Measurements from ENCODE around the gene PRSS1. TPM values are rescaled to one million over a fixed set of nuclear protein-coding genes. Genes with fewer than 3 reads are reported as not detected.

PRSS1 gene
- total and polyA plus RNA-seq, 7 donors: 1.3 to 8.7 (median 1.8) TPM; not detected in 3

GRCh38 chr7:142791502-142791901 lies 42.2 kb downstream of the PRSS1 start:
- Histone ChIP-seq H3K4me1 (no peaks in the 10 kb centered on the region), H3K4me3 (no peak overlapping the region), H3K27me3 (ENCODE audit: insufficient read depth in 3 of 3, low read length in 2 of 3) (peaks cover 0 to 14% (median 0%) of the 10 kb centered on the region in 3 donors), H3K27ac (no peak overlapping the region), H3K36me3 (ENCODE audit: insufficient read depth in 1 of 2, low read depth in 1 of 2) (no peaks in the 10 kb centered on the region), H3K9me3 (no peaks in the 10 kb centered on the region)
- no peak for DNase-seq
- intact Hi-C loops (cut with DNase I): loop anchor here in 1 of 2 donors (5.0 kb wide), 1 partner anchor 616 kb away; the partner anchor contains the start of gene EPHA1
- TF ChIP-seq, protein P1, sequence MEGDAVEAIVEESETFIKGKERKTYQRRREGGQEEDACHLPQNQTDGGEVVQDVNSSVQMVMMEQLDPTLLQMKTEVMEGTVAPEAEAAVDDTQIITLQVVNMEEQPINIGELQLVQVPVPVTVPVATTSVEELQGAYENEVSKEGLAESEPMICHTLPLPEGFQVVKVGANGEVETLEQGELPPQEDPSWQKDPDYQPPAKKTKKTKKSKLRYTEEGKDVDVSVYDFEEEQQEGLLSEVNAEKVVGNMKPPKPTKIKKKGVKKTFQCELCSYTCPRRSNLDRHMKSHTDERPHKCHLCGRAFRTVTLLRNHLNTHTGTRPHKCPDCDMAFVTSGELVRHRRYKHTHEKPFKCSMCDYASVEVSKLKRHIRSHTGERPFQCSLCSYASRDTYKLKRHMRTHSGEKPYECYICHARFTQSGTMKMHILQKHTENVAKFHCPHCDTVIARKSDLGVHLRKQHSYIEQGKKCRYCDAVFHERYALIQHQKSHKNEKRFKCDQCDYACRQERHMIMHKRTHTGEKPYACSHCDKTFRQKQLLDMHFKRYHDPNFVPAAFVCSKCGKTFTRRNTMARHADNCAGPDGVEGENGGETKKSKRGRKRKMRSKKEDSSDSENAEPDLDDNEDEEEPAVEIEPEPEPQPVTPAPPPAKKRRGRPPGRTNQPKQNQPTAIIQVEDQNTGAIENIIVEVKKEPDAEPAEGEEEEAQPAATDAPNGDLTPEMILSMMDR (IDR thresholded peaks at IDR 0.05): no peak
- WGBS, 3 donors: 76 to 87% (median 85%) methylated on average over 5 to 7 of the region's 7 CpGs
- no peak for ATAC-seq

DNA sequence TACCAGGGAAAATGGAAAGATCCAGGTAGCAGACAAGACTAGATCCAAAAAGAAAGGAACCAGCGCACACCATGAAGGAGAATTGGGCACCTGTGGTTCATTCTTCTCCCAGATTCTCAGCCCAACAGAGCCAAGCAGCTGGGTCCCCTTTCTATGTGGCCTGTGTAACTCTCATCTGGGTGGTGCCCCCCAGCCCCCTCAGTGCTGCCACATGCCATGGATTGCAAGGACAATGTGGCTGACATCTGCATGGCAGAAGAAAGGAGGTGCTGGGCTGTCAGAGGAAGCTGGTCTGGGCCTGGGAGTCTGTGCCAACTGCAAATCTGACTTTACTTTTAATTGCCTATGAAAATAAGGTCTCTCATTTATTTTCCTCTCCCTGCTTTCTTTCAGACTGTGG lies 42.9 kb downstream of the PRSS1 start:
- Histone ChIP-seq H3K9me3 (no peaks in the 10 kb centered on the region), H3K27ac (no peak overlapping the region), H3K4me1 (peaks cover under 1% of the 10 kb centered on the region), H3K4me3 (no peak overlapping the region), H3K27me3 (ENCODE audit: insufficient read depth in 3 of 3, low read length in 2 of 3) (peaks cover 0 to 21% (median 5%) of the 10 kb centered on the region in 3 donors), H3K36me3 (ENCODE audit: insufficient read depth in 1 of 2, low read depth in 1 of 2) (no peaks in the 10 kb centered on the region)
- DNase-seq (no peak), ATAC-seq (no peak)
- 84 to 100% (median 100%) methylated on average over 1 of the region's 1 CpG for WGBS, 3 donors
- intact Hi-C loops (cut with DNase I): loop anchor here in 1 of 2 donors (5.0 kb wide), 1 partner anchor 615 kb away; the partner anchor contains the start of gene EPHA1
- TF ChIP-seq, protein P1 (IDR thresholded peaks at IDR 0.05): no peak

- Histone ChIP-seq H3K4me3 (no peak overlapping the region), H3K27me3 (ENCODE audit: insufficient read depth in 3 of 3, low read length in 2 of 3) (peaks cover 0 to 25% (median 8%) of the 10 kb centered on the region in 3 donors), H3K9me3 (no peaks in the 10 kb centered on the region), H3K4me1 (peaks cover 5% of the 10 kb centered on the region), H3K36me3 (ENCODE audit: insufficient read depth in 1 of 2, low read depth in 1 of 2) (no peaks in the 10 kb centered on the region), H3K27ac (no peak overlapping the region)
- TF ChIP-seq, protein P1 (IDR thresholded peaks at IDR 0.05): no peak
- intact Hi-C loops (cut with DNase I): loop anchor here in 1 of 2 donors (5.0 kb wide), 1 partner anchor 615 kb away; the partner anchor contains the start of gene EPHA1
- DNase-seq (no peak), ATAC-seq (no peak)
- WGBS, 3 donors: 88 to 92% (median 89%) methylated on average over 2 of the region's 2 CpGs
Measured at GRCh38 chr7:142792593-142792992, 43.3 kb downstream of the PRSS1 start.

DNA sequence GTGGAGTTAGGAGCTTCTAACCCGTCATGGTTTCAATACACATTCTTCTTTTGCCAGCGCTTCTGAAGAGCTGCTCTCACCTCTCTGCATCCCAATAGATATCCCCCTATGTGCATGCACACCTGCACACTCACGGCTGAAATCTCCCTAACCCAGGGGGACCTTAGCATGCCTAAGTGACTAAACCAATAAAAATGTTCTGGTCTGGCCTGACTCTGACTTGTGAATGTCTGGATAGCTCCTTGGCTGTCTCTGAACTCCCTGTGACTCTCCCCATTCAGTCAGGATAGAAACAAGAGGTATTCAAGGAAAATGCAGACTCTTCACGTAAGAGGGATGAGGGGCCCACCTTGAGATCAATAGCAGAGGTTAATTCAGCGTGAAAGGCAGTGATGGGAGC lies 43.9 kb downstream of the PRSS1 start:
- ATAC-seq (no peak), DNase-seq (no peak)
- H3K27me3 ChIP-seq (ENCODE audit: insufficient read depth in 3 of 3, low read length in 2 of 3): peaks cover 0 to 31% (median 8%) of the 10 kb centered on the region in 3 donors
- TF ChIP-seq, protein P1 (IDR thresholded peaks at IDR 0.05): no peak
- no peak overlapping the region for H3K27ac ChIP-seq
- no peaks in the 10 kb centered on the region for H3K36me3 ChIP-seq (ENCODE audit: insufficient read depth in 1 of 2, low read depth in 1 of 2)
- 69 to 71% (median 70%) methylated on average over 5 of the region's 5 CpGs for WGBS, 3 donors
- intact Hi-C loops (cut with DNase I): loop anchor here in 1 of 2 donors (5.0 kb wide), 1 partner anchor 614 kb away; the partner anchor contains the start of gene EPHA1
- H3K4me3 ChIP-seq: no peak overlapping the region
- peaks cover 5% of the 10 kb centered on the region for H3K4me1 ChIP-seq
- no peaks in the 10 kb centered on the region for H3K9me3 ChIP-seq
